Motor neuron (in vitro differentiated cells): ENCODE results near the gene YPEL3. TPM values are rescaled to one million over a fixed set of nuclear protein-coding genes. Genes with fewer than 3 reads are reported as not detected.
A peak's percentile ranks its signal among the peaks of the same experiment; 100 is the strongest.

ENCODE experiments used
- ATAC-seq, 8 experiments: fragments of 200-7000 bp; cut with Tn5 transposase; replicated peaks in 6 of 8; 2 replicates each; pipeline ENCODE4 v1.8.0; 2021; ENCODE audit warnings: mild to moderate bottlenecking in 8 of 8, moderate library complexity in 8 of 8
- H3K27ac ChIP-seq, 2 donors: fragments of 250-450 bp; sonication (Bioruptor Pico); 2 replicates each; pipeline ENCODE4 v1.9.0; 2021; ENCODE audit warnings: antibody characterized with exemption in 2 of 2, mild to moderate bottlenecking in 2 of 2, moderate library complexity in 1 of 2
- H3K4me1 ChIP-seq, 2 donors: fragments of 250-450 bp; sonication (Bioruptor Pico); replicated peaks in 1 of 2; 2 replicates each; pipeline ENCODE4 v1.6.1; 2021; ENCODE audit warnings: antibody characterized with exemption in 2 of 2, mild to moderate bottlenecking in 2 of 2, moderate library complexity in 1 of 2
- H3K4me3 ChIP-seq, 5 donors: fragments of 250-450 bp; sonication (Bioruptor Pico); 2 replicates each; pipeline ENCODE4 v1.9.0; 2021; ENCODE audit warnings: antibody characterized with exemption in 5 of 5, mild to moderate bottlenecking in 5 of 5, moderate library complexity in 4 of 5
- WGBS, 10 experiments: fragments of 450-650 bp; shearing (Covaris generic); methylation state at CpG; one replicate each; pipeline ENCODE4 v1.0.0; 2022; 5-methylcytosine and 5-hydroxymethylcytosine counted together
- in situ Hi-C, 9 experiments: fragments of 400-800 bp; cut with MboI; loops; one replicate each; pipeline ENCODE4 v1.15.0; 2021; ENCODE audit warnings: low sequenced_read_pairs in 9 of 9, low pct_unique_long_range_greater_than_20kb in 2 of 9; ENCODE audit not compliant: unreplicated experiment in 9 of 9
- total RNA-seq, 8 experiments: library from RNA; unstranded; fragments of 300-600 nt; gene quantifications; 2 replicates each; pipeline versions ENCODE4 v1.2.3 to v1.2.4, GENCODE V29; 2022

YPEL3 gene
- total RNA-seq, 8 experiments from 2014 or later, result 19.9 to 62.2 (median 35.8) TPM

DNA sequence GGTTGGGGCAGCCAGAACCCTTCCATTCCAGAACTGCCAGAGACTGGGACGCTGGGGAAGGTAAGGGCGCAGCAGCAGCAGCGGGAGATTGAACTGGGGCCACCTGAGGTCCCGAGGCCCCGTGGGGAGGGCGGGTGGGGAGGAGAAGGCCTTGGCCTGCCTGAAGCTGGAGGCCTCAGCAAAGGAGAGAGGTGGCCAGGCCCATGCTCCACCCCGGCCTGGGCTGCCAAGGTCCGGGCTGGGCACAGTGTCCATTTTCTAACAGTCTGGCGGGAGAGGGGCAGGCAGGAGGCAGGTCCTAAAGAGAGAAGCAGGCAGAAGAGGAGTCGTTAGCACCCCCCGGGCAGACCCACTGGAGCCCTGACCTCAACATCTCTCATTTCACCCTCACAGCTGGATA is 18.4 kb upstream of the YPEL3 start:
- no peak for ATAC-seq
- Histone ChIP-seq H3K4me1 (peaks cover 0 to 8% of the 10 kb centered on the region in 2 donors), H3K4me3 (no peak overlapping the region), H3K27ac (no peak overlapping the region)
- in situ Hi-C loops, result loop anchor here in 1 of 9 experiments (25.0 kb wide), 1 partner anchor 298 kb away; the partner anchor contains the start of gene ZNF771
- WGBS, 10 experiments, result 60 to 92% (median 91%) methylated on average over 1 to 4 of the region's 11 CpGs; no CpG with 5 or more reads in 7 of the 10 experiments

DNA sequence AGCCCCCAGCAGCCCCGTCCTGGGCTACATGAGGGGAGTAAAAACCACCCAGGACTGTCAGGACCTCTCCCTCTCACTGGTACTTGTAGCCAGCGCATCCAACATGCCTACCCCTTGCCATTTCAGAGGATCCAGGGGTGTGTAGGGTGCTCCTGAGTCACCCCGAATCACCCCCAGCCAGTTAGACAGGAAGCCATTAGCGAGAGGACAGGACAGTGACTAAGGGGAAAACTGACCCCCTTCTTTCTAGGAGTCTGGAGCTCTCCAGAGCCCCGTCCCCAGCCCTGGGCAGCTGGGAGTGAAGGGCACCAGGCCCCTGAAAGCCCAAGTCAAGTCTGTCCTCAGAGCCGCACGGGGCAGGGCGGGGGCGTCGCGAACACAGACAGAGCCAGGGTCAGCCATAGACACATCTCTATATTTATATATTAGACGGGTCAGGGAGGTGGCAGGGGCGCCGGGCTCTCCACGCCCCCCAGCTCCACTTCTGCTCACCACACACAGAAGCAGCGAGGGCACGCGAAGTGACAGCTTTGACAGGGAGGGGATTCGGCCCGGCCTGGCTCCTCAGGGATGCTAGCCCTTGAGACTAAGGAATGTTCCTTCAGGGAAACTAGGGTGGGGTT is 17.8 kb upstream of the YPEL3 start:
- H3K4me1 ChIP-seq, result peaks cover 0 to 8% of the 10 kb centered on the region in 2 donors
- peak overlapping the region in 1 of 2 donors; percentile 36 for H3K27ac ChIP-seq
- ATAC-seq, result peak in 3 of 8 experiments; percentile 11 to 16 (median 11)
- in situ Hi-C loops, result loop anchor here in 1 of 9 experiments (25.0 kb wide), 1 partner anchor 298 kb away; the partner anchor contains the start of gene ZNF771
- WGBS, 10 experiments, result 87 to 100% (median 90%) methylated on average over 1 to 7 of the region's 20 CpGs; no CpG with 5 or more reads in 7 of the 10 experiments
- H3K4me3 ChIP-seq, result no peak overlapping the region

DNA sequence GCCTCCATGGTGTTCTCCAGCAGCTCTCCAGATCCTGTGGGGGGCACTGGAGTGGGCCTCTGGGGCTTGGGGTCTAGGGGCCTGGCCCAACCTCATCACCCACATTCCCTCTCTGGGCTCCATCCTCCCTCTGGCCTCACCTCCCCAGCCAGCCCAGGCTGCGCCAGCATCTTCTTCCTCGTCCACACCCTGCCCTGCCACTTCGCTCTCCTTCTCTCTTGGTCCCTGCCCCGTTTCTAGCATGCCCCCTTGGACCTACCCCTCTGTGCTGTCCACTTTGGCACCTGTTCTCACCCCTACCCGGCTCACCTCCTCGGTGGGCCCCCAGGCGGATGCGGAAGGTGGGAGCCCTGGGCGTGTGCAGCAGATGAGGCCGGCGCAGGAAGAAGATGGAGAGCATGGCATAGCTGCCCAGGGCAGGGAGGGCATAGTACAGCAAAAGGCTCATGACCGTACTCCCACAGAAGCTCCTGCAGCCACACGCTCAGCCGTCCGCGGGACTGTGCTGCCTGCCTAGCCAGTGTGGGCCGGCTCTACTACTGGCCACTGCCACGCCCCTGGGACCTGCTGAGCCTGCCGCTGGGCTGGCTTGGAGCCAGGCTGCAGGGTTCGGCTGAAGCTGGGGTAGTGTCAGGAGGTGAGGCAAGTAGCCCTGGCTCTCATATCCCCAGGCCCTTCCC is 17.2 kb upstream of the YPEL3 start, which contains the start of gene GDPD3:
Gene GDPD3, minus strand, starts transcription at position 507 of the 680 bp plus-strand sequence. Its CDS starts 59 bp downstream, at position 448.
- WGBS, 10 experiments, result 47 to 62% (median 48%) methylated on average over 5 to 11 of the region's 20 CpGs; no CpG with 5 or more reads in 7 of the 10 experiments
- Histone ChIP-seq H3K27ac (peak within 1 kb of the TSS in 1 of 2 donors; percentile 36), H3K4me1 (peaks cover 0 to 8% of the 10 kb centered on the region in 2 donors), H3K4me3 (no peak within 1 kb of the TSS)
- ATAC-seq, result peak; percentile 30 to 93 (median 86)
- in situ Hi-C loops, result loop anchor here in 1 of 9 experiments (25.0 kb wide), 1 partner anchor 299 kb away; the partner anchor contains the start of gene ZNF771

DNA sequence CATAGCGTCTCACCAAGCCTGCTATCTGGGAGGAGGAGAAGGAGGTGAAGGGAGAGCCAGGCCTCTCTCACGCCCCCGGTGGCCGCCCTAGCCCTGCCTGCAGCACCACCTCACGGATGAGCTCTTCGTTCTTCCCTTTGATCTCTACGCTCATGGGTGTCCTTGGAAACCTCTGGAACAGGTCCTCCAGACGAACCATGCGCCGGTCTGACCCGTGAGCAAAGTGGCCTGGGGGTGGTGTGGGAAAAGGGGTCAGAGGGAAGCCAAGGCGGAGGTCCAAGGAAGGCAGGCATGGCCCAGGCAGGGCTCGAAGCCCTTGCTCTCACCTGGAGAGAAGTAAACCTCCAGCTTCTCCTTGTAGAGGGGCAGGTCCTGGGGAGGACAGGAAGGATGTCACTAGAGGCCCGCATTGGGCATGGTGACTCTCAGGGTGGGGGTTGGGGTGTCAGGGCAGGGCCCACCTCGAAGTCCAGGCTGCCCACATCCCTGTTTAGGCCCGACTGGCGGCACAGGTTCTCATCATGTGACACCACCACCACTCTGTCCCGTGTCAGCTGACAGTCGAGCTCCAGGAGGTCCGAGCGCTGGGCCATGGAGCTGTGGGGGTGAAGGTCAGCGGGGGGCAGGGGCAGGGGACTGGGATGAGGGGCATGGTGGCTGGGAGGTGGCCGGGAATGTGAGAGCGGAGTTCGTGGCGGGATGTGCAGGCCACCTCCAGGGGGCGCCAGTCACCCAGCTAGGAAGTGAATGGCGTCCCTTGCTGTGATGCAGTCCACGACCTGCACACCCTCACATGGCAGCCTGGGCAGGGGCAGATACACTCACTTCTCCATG is 16.4 kb upstream of the YPEL3 start:
- in situ Hi-C loops, result loop anchor here in 1 of 9 experiments (25.0 kb wide), 1 partner anchor 300 kb away; the partner anchor contains the start of gene ZNF771
- WGBS, 10 experiments, result 80 to 100% (median 93%) methylated on average over 1 to 3 of the region's 29 CpGs; no CpG with 5 or more reads in 6 of the 10 experiments
- Histone ChIP-seq H3K4me1 (peaks cover 0 to 8% of the 10 kb centered on the region in 2 donors), H3K27ac (peak overlapping the region in 1 of 2 donors; percentile 28), H3K4me3 (no peak overlapping the region)
- peak in 7 of 8 experiments; percentile 5 to 78 (median 20) for ATAC-seq

DNA sequence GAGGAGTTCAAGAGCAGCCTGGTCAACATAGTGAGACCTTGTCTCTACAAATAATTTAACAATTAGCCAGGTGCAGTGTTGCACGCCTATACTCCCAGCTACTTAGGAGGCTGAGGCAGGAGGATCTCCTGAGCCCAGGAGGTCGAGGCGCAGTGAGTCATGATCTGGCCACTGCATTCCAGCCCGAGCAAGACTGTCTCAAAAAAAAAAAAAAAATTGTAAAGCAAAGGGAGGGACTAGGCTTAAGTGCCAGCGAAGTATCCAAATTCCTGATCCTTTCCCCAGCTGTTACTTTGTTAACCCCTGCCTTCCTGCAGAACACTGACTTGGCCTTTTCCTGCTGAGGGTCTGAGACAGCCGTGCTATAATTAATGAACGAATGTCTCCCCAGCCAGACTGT is 14.6 kb upstream of the YPEL3 start:
- H3K4me1 ChIP-seq, result peaks cover 0 to 8% of the 10 kb centered on the region in 2 donors
- ATAC-seq, result no peak
- H3K4me3 ChIP-seq, result no peak overlapping the region
- WGBS, 10 experiments, result 0 to 73% (median 54%) methylated on average over 1 to 6 of the region's 7 CpGs; no CpG with 5 or more reads in 2 of the 10 experiments
- H3K27ac ChIP-seq, result no peak overlapping the region
- in situ Hi-C loops, result loop anchor here in 1 of 9 experiments (25.0 kb wide), 1 partner anchor 302 kb away; the partner anchor contains the start of gene ZNF771

DNA sequence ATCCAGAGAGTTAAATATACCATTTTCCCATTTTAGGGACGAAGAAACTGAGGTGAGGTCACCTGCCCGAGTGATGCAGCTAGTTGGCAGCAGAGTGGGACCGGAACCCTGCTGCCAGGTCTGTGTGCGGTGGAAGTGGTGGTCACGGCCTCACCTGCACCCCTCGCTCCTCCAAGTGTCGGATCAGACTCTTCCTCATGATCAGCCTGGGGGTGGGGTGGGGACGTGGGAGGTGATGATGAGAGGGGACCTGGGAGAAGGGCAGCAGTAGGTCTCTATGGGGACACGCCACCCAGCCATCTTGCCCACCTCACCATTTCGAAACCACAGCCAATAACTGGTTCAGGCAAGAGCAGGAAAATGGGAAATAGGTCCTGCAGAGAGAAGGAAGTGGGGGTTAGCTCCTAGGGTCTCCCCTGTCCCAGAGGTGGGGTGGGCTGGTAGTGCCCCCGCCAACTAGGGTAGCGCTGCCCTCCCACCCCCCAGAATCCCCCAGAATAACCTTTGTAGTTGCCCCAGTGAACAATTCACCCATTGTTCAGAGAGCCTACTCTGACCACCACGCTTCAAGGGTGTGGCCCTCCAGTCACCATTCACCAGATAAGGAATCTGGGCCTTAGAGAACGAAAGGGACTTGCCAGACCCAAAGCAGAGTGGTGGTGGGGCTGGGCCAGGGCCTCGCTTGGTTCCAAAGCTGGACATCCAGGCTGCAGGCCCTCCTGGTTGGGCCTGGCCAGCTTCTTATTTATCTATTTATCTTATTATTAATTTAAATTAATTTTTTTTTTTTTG is 12.2 kb upstream of the YPEL3 start:
- 80 to 100% (median 83%) methylated on average over 1 to 4 of the region's 15 CpGs; no CpG with 5 or more reads in 5 of the 10 experiments for WGBS, 10 experiments
- ATAC-seq, result no peak
- Histone ChIP-seq H3K4me3 (no peak overlapping the region), H3K27ac (no peak overlapping the region), H3K4me1 (peaks cover 0 to 5% of the 10 kb centered on the region in 2 donors)
- in situ Hi-C loops, result loop anchor here in 1 of 9 experiments (25.0 kb wide), 1 partner anchor 304 kb away; the partner anchor contains the start of gene ZNF771

DNA sequence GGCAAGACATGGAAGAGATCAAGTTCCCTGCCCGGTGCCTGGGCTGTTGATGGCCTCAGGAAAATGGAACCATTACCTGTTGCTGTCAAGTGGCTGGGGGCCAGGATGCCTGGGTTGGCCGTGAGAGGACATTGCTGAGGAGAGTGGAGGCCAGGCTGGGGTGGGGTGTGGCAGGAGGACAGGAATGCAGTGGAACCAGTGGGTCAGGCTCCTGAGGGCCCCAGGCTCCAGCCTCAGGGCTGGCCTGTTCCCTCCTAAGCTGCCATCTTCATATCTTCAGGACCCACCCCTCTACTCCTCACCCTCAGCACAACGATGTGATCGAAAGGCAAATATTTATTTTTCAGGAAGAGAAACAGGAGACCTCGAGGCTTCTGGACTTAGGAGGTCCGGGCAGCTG is 8.5 kb upstream of the YPEL3 start:
- Histone ChIP-seq H3K4me1 (no peaks in the 10 kb centered on the region), H3K27ac (no peak overlapping the region), H3K4me3 (no peak overlapping the region)
- in situ Hi-C loops, result loop anchor here in 1 of 9 experiments (25.0 kb wide), 1 partner anchor 308 kb away; the partner anchor contains the start of gene ZNF771
- no peak for ATAC-seq
- 20 to 100% (median 67%) methylated on average over 1 to 3 of the region's 6 CpGs; no CpG with 5 or more reads in 3 of the 10 experiments for WGBS, 10 experiments

DNA sequence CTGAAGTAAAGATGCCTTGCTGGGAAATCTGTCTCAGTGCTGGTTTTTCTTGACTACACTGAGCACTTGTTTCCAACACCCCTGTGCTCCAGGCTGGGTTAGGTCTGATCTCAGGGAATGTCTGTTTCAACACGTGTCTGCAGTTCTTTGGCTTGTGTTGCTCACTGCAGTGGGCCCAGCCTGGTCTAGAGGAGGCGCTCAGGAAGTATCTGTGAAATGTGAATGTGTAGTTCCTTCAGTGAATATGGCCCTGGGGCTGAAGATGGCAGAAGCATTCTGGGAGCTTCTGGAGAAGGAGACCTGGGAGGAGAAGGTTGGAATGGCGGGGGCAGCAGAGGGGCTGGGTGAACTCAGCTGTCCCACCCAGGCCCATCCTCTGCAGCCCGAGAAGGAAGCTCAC is 8.1 kb upstream of the YPEL3 start:
- ATAC-seq, result no peak
- H3K4me1 ChIP-seq, result no peaks in the 10 kb centered on the region
- in situ Hi-C loops, result loop anchor here in 1 of 9 experiments (25.0 kb wide), 1 partner anchor 308 kb away; the partner anchor contains the start of gene ZNF771
- H3K4me3 ChIP-seq, result no peak overlapping the region
- 20 to 100% (median 80%) methylated on average over 1 to 4 of the region's 4 CpGs; no CpG with 5 or more reads in 6 of the 10 experiments for WGBS, 10 experiments
- no peak overlapping the region for H3K27ac ChIP-seq

DNA sequence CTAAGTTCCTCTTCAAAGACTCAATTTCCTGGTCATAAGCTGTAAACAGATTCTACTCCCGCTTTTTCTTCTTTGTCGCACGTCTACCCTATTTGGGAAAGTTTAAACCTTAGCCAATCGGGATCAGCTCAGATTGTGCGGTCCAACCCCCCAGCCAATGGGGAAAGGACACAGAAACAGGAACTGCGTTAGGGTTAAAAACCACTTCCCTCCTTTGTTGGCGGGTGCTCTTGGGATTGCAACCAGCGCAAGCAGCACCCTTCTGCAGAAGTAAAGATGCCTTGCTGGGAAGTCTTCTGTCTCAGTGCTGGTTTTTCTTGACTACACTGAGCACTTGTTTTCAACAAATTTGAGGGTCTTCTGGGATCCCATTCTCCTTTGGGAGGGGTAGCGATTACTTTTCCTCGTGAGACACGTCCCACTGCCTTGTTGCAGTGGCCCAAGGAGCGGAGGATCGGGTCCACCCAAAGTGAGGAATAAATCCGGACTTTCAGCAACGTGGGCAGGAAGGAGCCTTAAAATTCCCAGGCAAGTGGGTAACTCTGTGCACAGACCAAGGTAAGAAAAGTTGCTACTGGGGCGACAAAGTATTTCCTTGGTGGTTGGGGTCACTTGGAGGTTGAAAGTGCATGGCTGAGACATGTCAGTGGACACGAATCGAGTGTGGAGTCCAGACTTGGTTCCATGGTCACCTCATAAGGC is 1.0 kb upstream of the YPEL3 start:
- WGBS, 10 experiments, result 71 to 100% (median 90%) methylated on average over 1 to 13 of the region's 18 CpGs; no CpG with 5 or more reads in 2 of the 10 experiments
- no peak for ATAC-seq
- Histone ChIP-seq H3K4me3 (peak overlapping the region; percentile 17 to 56 (median 46)), H3K27ac (peak overlapping the region; percentile 82 to 83), H3K4me1 (peaks cover 22 to 25% of the 10 kb centered on the region in 2 donors)
- in situ Hi-C loops, result loop anchor here in 2 of 9 experiments (25.0 kb wide), 2 partner anchors 315 to 540 kb away; partner anchors contain the start of gene ZNF771 (in 2 of the 2)

DNA sequence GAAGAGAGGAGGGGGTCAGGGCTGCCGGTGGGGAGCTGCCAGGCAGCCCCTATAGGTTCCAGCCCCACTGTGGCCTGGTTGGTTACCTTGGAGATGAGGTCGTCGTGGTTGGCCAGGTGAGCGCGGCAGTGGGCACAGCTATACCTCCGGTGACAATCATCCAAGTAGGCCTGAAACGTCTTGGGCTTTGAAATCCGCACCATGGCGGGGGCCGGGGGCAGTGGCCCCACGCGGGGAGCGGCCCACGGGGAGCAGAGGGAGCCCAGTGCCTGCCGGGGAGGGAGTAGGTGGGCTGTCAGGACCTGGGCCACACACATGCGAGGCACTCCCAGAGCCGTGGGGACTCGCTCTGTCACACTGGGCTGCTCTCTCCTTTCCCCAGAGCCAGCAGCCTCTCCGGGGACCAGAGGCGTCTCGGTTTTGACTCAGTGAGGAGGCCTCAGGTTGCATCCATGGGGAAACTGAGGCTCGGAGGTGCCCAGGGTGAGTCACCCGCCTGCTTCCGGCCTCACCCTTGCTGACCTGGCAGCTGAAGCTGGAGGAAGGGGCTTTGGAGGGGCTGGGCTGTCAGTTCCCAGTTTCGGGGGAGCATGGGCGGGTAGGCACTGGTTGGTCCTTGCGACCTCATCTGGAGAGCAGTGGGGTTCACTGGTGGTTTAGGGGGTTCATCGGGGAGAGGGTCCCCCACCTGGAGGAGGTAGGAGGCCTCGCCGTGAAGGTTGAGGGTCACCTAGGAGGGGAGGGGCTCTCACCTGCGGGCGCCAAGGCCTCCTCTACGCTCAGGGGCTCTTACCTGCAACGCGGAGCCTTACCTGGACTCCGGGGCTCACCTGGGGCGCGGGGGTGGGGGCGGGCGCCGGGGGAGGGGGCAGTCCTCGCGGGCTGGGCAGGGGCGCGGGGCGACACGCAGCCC is 591 bp downstream of the YPEL3 start:
- ATAC-seq, result peak in 2 of 8 experiments; percentile 2
- peak overlapping the region; percentile 34 to 56 (median 46) for H3K4me3 ChIP-seq
- 14 to 40% (median 22%) methylated on average over 1 to 6 of the region's 47 CpGs; no CpG with 5 or more reads in 7 of the 10 experiments for WGBS, 10 experiments
- peak overlapping the region; percentile 67 to 78 for H3K27ac ChIP-seq
- peaks cover 29% of the 10 kb centered on the region in 2 donors for H3K4me1 ChIP-seq
- in situ Hi-C loops, result loop anchor here in 2 of 9 experiments (25.0 kb wide), 2 partner anchors 317 to 542 kb away; partner anchors contain the start of gene ZNF771 (in 2 of the 2)
